Suprapubic skin (tissue), 4 donors: Measurements from ENCODE around the gene RPRD1B. TPM values are rescaled to one million over a fixed set of nuclear protein-coding genes. Genes with fewer than 3 reads are reported as not detected.

Source experiments
- DNase-seq, 2 donors: peaks; one replicate each; pipeline ENCODE4 v3.0.0-alpha.2; 2019; ENCODE audit warnings: low spot score in 2 of 2
- H3K27ac ChIP-seq: fragments of 200-600 bp; sonication (generic); one replicate; pipeline ENCODE4 v1.5.1; 2019
- H3K27me3 ChIP-seq: fragments of 200-600 bp; sonication (generic); one replicate; pipeline ENCODE4 v1.5.1; 2019
- H3K36me3 ChIP-seq: fragments of 200-600 bp; sonication (generic); one replicate; pipeline ENCODE4 v1.5.1; 2019
- H3K4me1 ChIP-seq: fragments of 200-600 bp; sonication (generic); one replicate; pipeline ENCODE4 v1.5.1; 2019
- H3K4me3 ChIP-seq: fragments of 200-600 bp; sonication (generic); one replicate; pipeline ENCODE4 v1.5.1; 2019; ENCODE audit warnings: mild to moderate bottlenecking
- H3K9me3 ChIP-seq: fragments of 200-600 bp; sonication (generic); one replicate; pipeline ENCODE4 v1.5.1; 2019
- EP300 ChIP-seq: sonication (generic); formaldehyde crosslinking; IDR thresholded peaks from one replicate; pipeline ENCODE4 v1.6.1; 2017; ENCODE audit warnings: antibody characterized with exemption
- POLR2A ChIP-seq, 2 donors: fragments of 450-650 bp; IDR thresholded peaks; one replicate each; pipeline ENCODE4 v1.6.1; 2017; ENCODE audit warnings: antibody characterized with exemption in 2 of 2, mild to moderate bottlenecking in 2 of 2, moderate library complexity in 2 of 2
- POLR2AphosphoS5 ChIP-seq, 3 donors: sonication (generic); formaldehyde crosslinking; IDR thresholded peaks; one replicate each; pipeline ENCODE4 v1.6.1; 2017; ENCODE audit warnings: antibody characterized with exemption in 3 of 3
- WGBS: methylation state at CpG from one replicate; pipeline ENCODE4 v1.1.5; 2018; 5-methylcytosine and 5-hydroxymethylcytosine counted together
- total RNA-seq, 4 donors: library from RNA; depleted of rRNA; stranded (reverse); fragments of >200 nt; gene quantifications; one replicate each; pipeline ENCODE4 v1.1.0, GENCODE V29; 2016
- TF ChIP-seq, protein P1 (sequence below), 2 donors: fragments of 200-600 bp in 1 of 2; fragments of 450-650 bp in 1 of 2; sonication (generic) in 1 of 2; IDR thresholded peaks; one replicate each; pipeline ENCODE4 v1.5.1; 2016 to 2019; ENCODE audit warnings: antibody characterized with exemption in 2 of 2, mild to moderate bottlenecking in 1 of 2, moderate library complexity in 1 of 2

RPRD1B gene
- total RNA-seq, 4 donors from 2014 or later = 24.7 to 45.6 (median 27.7) TPM

DNA sequence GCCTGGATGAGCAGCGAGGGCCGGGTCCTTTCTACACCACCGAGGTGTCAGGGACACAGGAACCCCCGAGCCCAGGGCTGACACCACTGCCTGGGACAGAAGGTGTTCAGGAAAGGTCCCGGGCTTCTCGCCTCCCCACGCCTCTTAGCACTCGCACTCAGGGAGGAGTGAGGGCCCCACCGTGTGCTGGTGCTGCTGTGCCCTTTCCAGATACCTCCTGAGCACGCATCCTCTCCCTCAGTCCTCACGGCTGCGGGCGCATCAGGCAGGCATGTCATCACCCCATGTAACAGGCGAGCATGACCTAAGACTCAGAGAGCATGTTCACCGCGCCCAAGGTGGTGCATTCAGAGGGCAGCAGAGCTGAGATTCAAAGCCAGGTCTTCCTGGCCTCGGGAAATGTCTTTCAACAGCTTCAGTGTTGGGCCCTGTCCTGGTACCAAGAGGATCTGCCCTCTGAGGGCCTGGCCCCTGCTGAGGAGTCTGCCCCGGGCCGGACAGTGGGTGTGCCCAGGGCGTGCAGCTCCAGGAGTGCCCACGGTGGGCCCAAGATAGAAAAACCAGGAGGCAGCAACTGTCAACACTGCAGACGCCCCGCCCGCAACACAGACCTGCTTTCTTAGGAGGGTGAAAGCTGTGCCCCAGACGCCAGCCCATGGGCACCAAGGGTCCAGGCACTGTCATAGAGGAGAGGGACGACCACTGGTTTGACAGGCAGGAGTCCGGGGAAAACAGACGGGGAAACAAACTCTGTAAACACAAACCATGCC lies 102.3 kb downstream of the RPRD1B start:
- TF ChIP-seq EP300 (no peak), POLR2AphosphoS5 (IDR thresholded peaks at IDR 0.05) (no peak), POLR2A (IDR thresholded peaks at IDR 0.05) (no peak)
- TF ChIP-seq, protein P1, sequence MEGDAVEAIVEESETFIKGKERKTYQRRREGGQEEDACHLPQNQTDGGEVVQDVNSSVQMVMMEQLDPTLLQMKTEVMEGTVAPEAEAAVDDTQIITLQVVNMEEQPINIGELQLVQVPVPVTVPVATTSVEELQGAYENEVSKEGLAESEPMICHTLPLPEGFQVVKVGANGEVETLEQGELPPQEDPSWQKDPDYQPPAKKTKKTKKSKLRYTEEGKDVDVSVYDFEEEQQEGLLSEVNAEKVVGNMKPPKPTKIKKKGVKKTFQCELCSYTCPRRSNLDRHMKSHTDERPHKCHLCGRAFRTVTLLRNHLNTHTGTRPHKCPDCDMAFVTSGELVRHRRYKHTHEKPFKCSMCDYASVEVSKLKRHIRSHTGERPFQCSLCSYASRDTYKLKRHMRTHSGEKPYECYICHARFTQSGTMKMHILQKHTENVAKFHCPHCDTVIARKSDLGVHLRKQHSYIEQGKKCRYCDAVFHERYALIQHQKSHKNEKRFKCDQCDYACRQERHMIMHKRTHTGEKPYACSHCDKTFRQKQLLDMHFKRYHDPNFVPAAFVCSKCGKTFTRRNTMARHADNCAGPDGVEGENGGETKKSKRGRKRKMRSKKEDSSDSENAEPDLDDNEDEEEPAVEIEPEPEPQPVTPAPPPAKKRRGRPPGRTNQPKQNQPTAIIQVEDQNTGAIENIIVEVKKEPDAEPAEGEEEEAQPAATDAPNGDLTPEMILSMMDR (IDR thresholded peaks at IDR 0.05) = no peak
- H3K36me3 ChIP-seq = no peaks in the 10 kb centered on the region

DNA sequence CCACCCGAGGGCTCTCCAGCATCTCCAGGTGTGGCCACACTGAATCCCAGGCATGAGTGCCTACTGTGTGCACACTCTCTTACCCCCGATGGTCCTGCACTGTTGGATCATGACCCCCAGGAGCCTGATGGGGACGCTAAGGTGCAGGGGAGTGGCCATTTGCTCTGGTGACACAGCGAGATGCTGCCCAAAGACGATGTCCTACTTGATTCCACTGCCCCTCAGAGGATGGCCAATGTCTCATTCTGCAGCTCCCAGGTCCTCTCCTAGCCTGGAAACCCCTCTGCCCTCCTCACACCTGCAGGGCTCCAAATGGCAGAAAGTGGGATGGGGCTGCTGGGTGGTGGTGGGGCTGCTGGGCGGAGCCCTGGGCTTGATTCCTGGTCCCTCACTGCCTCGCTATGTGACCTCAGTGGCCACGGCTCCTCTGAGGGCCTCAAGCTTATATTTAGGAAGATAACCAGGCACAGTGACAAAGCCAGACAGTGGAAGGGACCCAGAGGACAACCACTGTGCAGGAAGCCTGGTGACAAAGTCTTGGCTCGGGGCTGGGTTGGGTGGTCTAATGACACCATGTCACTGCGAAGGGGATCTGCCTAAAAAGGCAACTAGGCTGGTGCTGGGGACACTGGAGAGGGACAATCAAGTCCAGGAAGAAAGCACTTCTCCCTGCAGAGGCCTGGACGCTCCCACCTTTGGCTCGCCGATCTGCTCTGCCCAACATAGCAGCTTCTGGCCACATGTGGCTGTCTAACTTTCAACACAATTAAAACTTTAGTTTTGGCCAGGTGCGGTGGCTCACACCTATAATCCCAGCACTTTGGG lies 103.1 kb downstream of the RPRD1B start:
- Histone ChIP-seq H3K36me3 (no peaks in the 10 kb centered on the region), H3K4me3 (no peak overlapping the region), H3K4me1 (no peaks in the 10 kb centered on the region), H3K27ac (no peak overlapping the region), H3K9me3 (no peaks in the 10 kb centered on the region), H3K27me3 (no peaks in the 10 kb centered on the region)
- TF ChIP-seq, protein P1 (IDR thresholded peaks at IDR 0.05) = no peak
- TF ChIP-seq POLR2AphosphoS5 (IDR thresholded peaks at IDR 0.05) (no peak), POLR2A (IDR thresholded peaks at IDR 0.05) (no peak), EP300 (no peak)
- WGBS = 91% methylated on average over 11 of the region's 14 CpGs
- no peak for DNase-seq

More for the DNA sequence above, 102.3 kb downstream of the RPRD1B start:
- WGBS = 67% methylated on average over 7 of the region's 28 CpGs
- H3K4me1 ChIP-seq = no peaks in the 10 kb centered on the region
- no peak for DNase-seq
- H3K9me3 ChIP-seq = no peaks in the 10 kb centered on the region
- no peak overlapping the region for H3K27ac ChIP-seq
- peaks cover 2% of the 10 kb centered on the region for H3K27me3 ChIP-seq
- H3K4me3 ChIP-seq = no peak overlapping the region

DNA sequence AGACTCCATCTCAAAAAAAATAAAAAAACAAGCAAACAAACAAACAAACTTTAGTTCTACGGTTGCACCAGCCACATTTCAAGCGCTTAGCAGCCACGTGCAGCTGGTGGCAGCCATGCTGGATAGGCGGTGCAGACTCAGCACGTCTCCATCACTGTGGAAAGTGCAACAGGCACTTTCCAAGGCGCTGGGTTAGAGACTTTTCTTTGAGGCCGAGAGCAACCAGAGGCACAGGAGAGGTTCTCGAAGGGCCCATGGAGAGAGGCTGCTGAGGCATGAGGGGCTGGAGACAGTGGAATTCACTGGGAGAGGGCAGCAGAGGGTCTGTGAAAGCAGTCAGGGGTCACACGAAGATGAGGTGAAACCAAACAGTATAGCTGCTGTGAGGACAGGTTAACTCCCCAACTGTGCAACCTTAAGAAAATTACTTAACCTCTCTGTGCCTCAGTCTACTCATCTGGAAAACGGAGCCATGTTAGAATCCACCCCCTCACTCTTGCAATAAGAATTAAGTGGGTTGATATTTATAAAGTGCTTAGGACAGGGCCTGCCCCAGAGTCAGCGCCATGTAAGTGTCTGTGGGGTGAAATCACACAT lies 104.0 kb downstream of the RPRD1B start:
- no peak for DNase-seq
- Histone ChIP-seq H3K9me3 (no peaks in the 10 kb centered on the region), H3K36me3 (no peaks in the 10 kb centered on the region), H3K4me3 (no peak overlapping the region), H3K4me1 (no peaks in the 10 kb centered on the region), H3K27ac (no peak overlapping the region), H3K27me3 (no peaks in the 10 kb centered on the region)
- 95% methylated on average over 11 of the region's 11 CpGs for WGBS
- TF ChIP-seq POLR2A (IDR thresholded peaks at IDR 0.05) = no peak
- TF ChIP-seq POLR2AphosphoS5 (IDR thresholded peaks at IDR 0.05) = no peak
- TF ChIP-seq, protein P1 (IDR thresholded peaks at IDR 0.05) = no peak
- TF ChIP-seq EP300 = no peak

DNA sequence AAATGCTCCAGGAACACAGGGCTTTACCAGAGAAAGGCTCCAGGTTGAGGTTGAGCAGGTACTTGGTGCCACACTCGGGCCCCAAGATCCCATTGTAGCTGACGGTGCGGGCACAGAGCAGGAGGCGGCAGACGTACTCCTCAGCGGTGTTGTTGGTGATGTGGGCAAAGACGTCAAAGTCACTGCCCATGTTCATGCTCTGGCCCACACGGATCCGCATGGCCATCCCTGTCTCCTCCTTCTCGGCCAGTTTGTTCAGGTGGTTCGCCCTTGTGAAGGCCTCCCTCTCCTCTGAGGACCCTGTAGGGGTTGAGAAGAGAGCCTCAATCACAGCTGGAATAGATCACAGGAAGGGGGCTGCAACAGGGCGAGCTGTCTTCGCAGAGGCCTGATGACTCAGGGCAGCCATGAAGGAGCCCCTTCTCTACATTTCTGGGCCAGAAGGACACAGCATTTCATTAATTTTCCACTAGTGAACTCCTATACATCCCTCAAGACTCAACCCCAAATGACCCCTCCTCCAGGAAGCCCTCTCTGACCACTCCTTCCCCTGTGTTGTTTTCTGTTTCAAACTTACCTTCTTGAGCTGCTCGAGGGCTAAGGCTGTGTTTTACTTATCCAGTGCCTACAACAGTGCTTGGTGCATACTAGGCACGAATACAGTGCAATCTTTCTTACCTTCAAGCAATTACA lies 104.7 kb downstream of the RPRD1B start:
- H3K4me1 ChIP-seq = peaks cover 1% of the 10 kb centered on the region
- H3K27me3 ChIP-seq = no peaks in the 10 kb centered on the region
- no peaks in the 10 kb centered on the region for H3K9me3 ChIP-seq
- DNase-seq = no peak
- H3K27ac ChIP-seq = no peak overlapping the region
- TF ChIP-seq, protein P1 (IDR thresholded peaks at IDR 0.05) = no peak
- no peak for TF ChIP-seq POLR2AphosphoS5 (IDR thresholded peaks at IDR 0.05)
- TF ChIP-seq EP300 = no peak
- no peak for TF ChIP-seq POLR2A (IDR thresholded peaks at IDR 0.05)
- no peaks in the 10 kb centered on the region for H3K36me3 ChIP-seq
- no peak overlapping the region for H3K4me3 ChIP-seq
- WGBS = 95% methylated on average over 15 of the region's 15 CpGs
